Inflammatory macrophage treated with lipopolysaccharide for 1 hour (primary cell): Measurements from ENCODE around the gene DNAL4.

Experiments
- DNase-seq, 2 donors: peaks; one replicate each; pipeline ENCODE4 v3.0.0-alpha.2; 2020 to 2022

Gene DNAL4

GRCh38 chr22:38793721-38794466, at the start of gene DNAL4:
Gene DNAL4, minus strand, starts transcription at chr22:38794143. Its CDS starts 11,412 bp downstream, at chr22:38782731.
- peak; percentile 97 to 100 for DNase-seq

- peak; percentile 13 to 24 for DNase-seq
Observed at GRCh38 chr22:38843201-38843656, 49.3 kb upstream of the DNAL4 start.

DNA sequence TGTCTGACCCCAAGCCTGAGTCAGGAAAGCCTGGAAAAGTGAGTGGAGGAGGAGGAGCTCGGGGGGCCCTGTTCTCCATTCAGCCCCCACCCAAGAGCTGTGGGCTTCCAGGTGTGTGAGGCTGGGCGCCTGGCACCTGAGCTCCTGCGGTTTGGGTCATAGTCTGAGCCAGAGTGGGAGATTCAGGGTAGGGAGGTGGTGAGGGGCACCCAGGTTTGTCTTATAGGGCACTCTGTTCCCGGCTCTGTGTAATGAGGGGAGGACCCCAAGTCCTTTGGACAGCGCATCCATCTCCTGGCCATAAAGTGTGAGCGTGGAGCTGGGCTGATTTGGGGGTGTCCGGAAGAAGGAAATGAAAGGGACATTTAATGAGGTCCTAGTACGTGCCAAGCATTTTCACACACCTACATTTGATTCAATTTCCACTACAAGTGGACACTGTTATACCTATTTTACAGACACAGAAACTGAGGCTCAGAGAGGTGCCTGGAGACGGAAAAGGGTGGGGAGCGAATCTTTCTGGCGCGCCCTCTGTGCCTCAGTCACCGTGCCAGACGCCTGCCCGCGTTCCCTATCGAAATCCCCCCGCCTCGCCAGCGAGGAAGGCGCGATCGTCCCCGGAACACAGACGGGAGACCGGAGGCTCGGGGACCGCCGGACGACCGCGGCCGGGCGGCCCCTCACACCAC, 48.7 kb upstream of the DNAL4 start:
- DNase-seq = no peak

DNA sequence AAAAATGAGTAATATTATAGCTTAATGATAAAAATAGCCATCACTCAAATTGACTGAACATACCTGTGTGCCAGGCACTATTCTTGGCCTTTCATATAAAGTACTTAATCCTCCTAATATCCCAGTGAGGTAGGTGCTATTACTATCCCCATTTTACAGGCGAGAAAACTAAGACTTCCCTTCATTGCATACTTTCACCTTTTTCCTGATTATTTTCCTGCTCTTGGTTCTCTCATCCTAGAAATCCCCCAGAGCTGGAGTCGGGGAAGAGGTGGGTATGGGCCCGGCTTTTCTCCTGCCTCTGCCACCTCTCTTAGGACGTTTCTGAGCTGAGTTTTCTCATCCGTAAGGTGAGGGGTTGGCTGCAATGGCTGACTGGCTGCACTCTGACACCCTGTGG, 47.7 kb upstream of the DNAL4 start:
- no peak for DNase-seq

GRCh38 chr22:38841211-38841610, 47.3 kb upstream of the DNAL4 start:
- DNase-seq = no peak

DNA sequence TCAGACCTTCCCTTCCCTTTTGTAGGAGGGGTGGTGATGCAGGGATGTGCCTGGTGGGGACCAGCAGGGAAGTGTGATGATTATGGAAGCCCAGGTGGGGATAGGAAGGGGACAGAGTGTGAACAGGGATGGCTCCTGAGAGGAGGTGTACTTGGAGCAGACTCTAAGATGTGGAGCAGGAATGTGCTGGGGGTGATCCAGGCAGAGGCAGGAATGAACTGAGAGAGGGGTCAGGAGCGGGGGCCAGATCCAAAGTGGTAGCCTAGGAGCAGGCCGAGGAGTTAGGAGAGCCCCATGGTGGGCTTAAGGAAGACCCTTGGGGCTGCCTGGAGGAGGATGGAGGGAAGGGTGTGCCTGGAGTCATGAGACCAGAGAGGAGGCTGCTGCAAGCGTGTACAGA, 46.2 kb upstream of the DNAL4 start:
- DNase-seq = no peak

DNA sequence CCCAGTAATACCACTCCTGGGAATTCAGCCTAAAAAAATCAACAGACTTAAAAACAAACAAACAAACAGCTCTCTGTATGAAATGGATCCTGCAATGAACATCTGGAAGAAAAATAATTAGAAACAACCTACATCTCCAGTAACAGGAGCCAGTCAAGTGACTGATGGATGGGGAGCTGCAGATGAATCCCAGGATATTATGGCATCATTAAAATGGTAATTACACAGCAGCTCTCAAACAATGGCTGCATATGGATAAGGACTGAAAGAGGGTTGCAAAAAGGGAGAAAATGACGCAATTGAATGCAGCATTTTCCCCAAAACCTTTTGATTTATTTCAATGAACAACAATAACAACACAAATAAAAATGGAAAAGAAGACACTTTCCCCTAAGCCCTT, 45.7 kb upstream of the DNAL4 start:
- DNase-seq = no peak

GRCh38 chr22:38837414-38837928, 43.5 kb upstream of the DNAL4 start:
- no peak for DNase-seq

GRCh38 chr22:38835888-38836301, 42.0 kb upstream of the DNAL4 start:
- no peak for DNase-seq

DNA sequence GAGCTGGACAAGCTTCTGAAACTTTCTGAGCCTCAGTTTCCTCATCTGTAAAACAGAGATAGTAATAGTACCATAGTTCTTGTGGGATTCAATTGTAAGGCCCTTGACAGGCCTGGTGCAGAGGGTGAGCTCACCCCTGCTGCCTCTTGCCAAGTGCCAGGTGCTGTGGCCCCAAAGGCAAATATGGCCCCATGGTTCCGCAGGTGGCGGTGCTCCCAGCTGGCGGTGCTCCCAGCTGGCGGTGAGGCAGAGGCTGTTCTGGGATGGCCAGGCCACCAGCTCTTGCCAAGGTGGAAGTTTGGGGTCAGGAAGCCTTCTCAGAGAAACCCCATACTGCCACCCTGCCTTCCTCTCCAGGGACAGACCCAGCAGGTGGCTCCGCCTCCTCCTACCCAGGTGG, 41.0 kb upstream of the DNAL4 start:
- no peak for DNase-seq

GRCh38 chr22:38834215-38834953, 40.4 kb upstream of the DNAL4 start:
- DNase-seq = peak in 1 of 2 donors; percentile 11

DNA sequence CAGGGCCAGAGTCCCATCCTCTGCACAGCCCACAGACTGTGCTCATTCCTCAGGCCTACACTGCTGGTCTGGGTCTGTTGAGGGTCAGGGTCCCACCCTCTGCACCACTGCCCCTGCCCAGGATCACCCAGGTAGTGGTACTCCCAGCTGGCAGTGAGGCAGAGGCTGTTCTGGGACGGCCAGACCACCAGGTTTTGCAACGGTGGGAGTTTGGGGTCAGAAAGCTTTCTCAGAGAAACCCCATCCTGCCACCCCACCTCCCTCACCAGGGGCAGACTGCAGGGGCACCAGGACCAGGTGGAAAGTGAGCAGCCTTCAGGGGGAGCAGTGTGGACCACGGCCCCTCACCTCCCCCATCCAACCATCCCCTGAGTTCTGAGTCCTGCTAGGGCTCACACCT, 39.1 kb upstream of the DNAL4 start:
- no peak for DNase-seq

DNA sequence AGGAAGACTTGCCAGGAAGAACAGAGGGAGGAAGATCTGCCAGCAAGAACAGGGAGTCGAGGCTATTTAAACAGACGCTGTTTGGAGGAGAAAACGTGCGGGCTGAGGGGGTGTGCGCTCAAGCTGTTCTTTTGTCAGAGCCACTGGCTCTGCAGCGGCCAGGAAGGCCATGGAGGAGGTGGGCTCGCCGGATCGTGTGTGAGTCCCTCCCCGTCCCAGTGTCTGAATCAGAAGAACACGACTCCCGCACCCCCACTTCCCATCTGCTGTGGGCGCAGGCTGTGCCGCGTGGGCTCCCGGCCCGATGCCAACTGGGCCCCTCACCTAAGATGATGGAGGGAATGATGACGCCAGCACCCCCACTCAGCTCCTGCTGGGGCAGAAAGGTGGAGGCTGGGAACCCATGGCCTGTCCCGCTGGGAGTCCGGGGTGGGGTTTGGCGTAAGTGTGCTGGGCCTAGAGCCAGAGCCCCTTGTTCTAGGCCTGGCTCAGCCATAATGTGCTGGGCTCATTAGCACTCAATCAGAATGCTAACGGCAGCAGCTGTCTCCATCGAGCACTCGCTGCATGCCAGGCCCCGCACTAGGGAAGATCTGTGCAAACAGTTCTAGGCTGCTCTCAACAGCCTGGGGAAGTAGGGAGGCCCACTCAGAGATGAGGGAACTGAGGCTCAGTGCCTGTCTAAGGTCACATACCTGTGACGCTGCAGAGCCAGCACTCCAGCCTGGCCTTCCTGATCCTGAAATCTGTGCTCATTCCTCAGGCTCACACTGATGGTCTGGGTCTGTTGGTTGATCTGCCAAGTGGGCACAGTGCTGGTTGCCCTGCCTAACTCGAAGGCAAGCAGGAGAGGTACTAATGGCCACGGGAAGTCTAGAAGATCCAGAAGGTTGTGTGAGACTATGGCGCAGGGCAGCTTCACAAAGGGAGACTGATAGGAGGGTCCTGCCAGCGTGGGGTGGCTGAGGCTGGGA, 38.3 kb upstream of the DNAL4 start:
- no peak for DNase-seq

GRCh38 chr22:38831166-38831945, 37.4 kb upstream of the DNAL4 start:
- DNase-seq = peak; percentile 74 to 87

- no peak for DNase-seq
Observed at GRCh38 chr22:38830845-38831108, 36.8 kb upstream of the DNAL4 start.

GRCh38 chr22:38830026-38830844, 36.3 kb upstream of the DNAL4 start:
- DNase-seq = no peak

- DNase-seq = no peak
Observed at GRCh38 chr22:38829485-38829884, 35.5 kb upstream of the DNAL4 start.

GRCh38 chr22:38828616-38829205, 34.8 kb upstream of the DNAL4 start:
- no peak for DNase-seq

GRCh38 chr22:38828191-38828590, 34.2 kb upstream of the DNAL4 start:
- DNase-seq = no peak

DNA sequence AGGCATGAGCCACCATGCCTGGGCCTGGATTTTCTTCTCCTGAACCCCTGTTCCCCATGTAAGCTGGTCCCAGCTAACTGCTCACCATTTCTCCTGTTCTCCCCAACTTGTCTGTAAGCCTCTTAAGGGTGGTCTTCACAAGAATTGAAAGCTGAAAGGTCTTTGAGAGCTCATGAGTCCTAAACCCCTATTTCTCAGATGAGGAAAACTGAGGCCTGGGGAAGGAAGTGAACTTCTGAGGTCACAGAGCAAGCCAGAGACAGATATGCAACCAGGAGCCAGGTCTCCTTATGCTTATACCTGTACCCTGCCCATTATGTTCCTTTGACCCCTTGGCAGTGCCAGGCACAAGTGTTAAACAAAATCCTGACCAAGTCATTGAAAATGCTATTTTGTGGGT, 33.6 kb upstream of the DNAL4 start:
- no peak for DNase-seq
